HG02840 (cell line): ENCODE results near the gene PICK1.
"Not testable (repeated sequence)": the region's sequence is repeated elsewhere in the genome, so short reads cannot be mapped to it uniquely, and the experiment has no call there.

Experiments
- ATAC-seq: cut with Tn5 transposase; IDR thresholded peaks from one replicate; pipeline ENCODE4 v1.9.1; 2021; ENCODE audit warnings: mild to moderate bottlenecking, moderate library complexity, moderate number of reproducible peaks; ENCODE audit not compliant: unreplicated experiment, low FRiP score

Gene PICK1

DNA sequence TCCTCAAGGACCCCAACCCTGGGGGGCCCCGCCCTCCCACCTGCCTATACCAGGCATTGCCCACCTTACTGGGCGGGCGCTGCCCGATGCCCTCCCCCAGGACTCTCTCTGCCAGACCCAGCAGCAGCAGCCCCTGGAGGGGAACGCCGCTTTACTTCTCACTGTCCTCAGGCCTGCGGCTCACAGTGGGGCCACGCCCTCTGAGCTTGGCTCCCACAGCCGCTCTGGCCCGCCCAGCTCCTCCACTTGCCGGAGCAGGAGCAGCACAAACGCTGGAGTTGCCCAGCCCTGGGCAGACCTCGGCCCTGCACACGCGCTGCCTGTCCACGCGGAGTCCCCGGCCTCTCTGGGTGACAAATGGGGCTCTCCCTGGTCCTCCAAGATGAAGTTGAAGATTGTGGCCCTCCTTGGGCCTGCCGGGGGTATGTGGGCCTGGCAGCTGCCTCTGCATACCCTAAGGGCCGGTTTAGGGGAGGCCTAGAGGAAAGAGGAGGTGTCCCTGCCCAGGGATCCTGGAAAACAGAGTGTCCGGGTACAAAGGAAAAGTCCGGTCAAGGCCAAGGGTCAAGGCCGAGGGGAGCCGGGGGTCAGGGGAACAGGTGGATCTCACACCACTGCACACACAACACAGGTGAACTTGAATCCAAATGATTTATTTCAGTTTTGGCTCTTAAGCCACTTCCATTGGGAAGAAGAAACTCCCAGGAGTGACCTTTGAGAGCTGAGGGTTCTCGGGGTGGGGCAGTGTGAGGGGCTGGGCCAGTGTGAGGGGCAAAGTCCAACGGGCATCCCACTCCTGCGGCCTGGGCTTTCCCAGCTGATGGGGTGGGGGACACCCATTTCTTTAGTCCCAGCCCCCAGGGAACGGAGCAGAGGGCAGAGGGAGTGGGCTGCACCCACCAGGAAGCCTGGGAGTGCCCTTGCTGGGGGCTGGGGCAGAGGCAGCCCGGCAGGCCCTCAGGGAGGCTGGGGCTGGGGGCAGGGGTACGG, 54.0 kb downstream of the PICK1 start:
- no peak for ATAC-seq

DNA sequence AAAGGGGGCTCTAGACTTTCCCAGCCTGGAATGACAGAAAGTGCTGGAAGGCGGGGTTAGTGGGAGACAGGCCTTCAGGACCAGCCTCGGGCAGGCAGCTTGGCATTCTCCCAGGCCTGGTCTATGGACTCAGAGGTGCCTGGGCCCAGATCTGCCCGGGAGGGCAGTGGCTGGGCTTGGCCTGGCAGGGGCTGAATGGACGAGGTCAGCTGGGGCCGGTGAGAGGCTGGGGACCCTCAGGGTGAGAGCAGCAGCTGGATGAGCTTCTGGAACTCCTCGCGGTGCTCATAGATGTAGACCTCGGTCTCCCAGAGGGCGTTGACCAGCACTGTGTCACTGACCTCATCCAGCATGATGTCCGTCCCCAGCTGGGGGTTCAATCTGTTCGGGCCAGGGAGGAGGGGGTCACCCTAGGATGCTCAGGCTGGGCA, 54.7 kb downstream of the PICK1 start:
- no peak for ATAC-seq

DNA sequence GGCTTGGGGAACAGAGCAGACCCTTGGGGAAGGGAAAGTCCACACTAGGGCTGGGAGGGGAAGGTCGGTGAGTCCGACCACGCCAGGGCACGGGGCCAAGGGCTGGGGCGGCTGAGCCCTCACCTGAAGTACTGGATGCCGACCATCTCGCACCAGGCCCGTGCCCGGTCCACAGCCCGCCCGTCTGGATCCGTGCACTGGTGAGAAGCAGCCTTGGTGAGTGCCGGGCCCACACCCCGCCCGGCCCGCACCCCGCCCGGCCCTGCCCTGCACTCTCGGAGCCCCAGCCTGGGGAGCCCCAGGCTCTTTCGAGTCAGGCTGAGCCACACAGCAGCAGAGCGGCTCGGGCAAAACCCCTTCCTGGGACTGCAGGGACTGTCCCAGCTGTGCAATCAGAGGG, 55.2 kb downstream of the PICK1 start:
- no peak for ATAC-seq

DNA sequence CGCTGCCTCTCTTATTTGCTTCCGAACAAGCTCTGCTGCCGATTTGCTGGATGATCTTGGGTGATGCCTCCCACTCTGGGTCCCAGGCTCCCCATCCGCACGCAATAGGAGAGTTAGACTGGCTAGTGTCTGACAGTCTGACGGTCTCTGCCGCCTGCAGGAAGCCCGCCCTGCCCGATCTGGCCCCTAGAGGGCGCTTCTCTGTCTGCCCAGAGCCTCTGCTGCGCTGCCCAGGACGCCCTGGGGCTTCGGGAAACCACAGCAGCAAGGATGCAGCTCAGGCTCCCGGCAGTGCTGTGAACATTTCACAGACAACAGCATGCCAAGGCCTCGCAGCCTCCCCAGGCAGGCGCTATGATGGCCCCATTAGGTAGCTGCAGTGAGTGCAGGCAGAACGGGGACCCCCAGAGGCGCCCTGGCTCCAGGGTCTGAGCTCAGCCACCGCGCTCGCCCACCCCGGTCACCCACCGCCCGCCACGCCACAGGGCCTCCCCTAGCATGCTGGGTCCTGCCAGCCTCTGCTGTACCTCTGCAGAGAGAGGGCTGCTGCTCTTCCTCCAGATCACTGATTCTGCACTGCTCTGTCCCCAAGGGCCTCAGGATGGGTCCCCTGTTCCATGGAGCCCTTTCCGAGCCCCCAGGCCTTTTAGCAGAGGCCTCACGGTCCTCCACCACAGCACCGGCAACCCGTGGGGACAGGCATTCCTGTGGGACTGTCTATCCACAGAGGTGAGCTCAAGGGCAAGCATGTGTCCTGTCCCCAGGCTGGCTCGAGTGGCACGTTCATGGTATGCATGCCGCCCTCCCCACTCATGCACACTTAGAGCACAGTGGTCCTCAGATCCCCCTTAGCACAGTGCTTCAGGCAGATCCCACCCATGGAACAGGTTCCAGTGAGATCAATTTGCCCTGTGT, 57.5 kb downstream of the PICK1 start:
- no peak for ATAC-seq

DNA sequence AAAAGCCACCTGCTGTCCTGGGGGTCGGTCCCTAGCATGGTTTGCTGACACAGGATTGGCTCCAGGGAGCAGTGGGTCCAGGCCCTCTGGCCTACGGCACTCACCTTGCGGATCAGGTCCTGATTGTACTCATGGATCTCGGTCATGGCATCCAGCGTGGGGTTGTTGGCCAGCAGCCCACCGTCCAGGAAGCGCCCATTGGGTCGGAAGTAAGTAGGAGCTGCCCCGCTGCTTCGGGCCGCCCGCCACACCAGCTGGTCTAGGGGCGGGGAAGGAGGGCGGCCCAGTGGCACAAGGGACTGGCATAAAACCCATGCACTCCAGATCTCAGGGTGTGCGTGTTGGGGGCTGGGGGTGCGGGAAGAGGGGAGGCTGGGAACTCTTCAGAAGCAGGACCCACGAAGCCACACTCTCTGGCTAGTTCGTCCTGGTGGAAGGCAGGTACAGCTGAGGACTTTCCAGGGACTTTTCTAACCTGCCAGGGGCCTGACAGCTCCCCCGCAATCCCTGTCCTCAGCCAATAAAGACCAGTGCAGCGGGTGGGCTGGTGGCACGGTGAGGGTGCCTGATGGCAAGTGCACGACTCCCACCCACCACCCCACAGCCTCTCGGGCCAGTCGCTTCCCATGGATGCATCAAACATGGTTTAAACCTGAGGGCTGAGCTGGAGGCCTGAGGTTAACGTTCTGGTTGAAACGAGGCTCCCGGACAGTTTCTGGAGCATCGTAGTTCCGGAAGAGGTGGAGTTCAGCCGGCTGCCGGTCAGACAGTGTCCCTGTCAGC, 58.4 kb downstream of the PICK1 start:
- no peak for ATAC-seq

DNA sequence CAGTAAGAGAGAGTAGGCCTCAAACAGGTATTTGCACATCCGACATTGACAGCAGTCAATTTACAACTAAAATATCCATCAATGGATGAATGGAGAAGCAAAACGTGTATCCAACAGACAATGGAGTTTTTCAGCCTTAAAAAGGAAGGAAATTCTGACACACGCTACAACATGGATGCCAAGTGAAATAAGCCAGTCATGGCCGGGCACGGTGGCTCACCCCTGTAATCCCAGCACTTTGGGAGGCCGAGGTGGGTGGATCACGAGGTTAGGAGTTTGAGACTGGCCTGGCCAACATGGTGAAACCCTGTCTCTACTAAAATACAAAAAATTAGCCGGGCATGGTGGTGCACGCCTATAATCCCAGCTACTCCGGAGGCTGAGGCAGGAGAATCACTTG, 60.4 kb downstream of the PICK1 start:
- not testable (repeated sequence) for ATAC-seq

DNA sequence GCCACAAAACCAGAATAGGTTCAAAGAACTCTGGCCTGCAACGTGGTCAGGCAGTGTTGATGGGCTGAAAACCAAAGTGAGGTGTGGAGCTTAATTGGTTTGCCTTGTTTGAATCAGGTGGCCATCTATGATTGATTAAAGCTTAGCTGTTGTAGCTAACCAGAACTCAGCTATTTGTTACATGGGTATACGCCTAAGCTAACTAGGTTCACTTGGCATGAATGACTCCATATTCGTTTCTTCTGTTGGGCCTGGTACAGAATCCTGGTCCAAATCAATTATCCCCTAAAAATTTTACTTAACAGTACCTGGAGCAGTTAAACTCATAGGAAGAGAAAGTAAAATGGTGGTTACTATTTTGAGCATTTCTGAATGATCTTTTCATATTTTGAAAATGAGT, 61.0 kb downstream of the PICK1 start:
- ATAC-seq = no peak

DNA sequence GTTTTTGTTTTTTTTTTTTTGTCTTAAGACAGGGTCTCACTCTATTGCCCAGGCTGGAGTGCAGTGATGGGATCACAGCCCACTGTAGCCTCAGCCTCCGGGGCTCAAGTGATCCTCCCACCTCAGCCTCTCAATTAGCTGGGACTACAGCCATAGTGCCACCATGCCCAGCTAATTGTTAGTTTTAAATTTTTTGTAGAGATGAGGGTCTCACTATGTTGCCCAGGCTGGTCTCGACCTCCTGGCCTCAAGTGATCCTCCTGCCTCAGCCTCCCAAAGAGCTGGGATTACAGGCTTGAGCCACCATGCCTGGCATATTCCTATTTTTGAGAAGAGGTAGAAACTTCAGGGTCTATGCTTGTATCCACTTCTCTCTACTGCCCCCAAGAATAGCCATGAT, 61.5 kb downstream of the PICK1 start:
- not testable (repeated sequence) for ATAC-seq

DNA sequence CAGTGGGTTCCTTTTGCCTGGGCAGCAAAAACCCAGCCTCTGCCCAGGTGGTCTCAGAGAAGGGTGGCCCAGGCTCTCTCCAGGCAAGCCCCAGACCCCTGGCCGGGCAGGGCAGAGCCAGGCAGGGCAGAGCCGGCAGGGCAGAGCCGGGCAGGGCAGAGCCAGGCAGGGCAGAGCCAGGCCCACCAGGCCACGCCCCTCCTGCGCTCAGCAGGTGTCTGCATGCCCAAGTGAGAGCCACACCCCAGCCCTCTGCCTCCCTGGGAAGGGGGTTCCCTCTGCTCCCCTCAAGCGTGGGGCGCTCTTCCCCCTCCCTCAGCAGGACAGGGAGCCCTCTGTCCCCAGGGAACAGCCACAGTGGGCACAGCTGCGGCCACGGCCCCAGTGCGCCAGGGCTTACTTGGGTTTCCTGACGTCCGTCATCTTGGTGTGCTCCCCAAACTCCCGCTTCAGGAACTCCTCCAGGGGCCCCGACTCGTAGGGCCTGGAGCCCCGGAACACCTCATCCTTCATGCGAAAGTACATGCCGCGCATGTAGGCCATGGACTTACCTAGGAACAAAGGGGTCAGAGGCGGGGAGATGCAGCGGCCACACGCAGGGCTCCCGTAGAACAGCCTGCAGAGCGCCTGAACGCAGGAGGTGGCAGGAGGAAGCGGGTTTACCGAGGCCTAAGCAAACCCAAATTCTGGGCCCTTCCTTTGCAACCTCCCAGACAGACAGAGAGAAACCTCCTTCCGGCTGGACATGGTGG, 63.3 kb downstream of the PICK1 start:
- ATAC-seq = no peak

DNA sequence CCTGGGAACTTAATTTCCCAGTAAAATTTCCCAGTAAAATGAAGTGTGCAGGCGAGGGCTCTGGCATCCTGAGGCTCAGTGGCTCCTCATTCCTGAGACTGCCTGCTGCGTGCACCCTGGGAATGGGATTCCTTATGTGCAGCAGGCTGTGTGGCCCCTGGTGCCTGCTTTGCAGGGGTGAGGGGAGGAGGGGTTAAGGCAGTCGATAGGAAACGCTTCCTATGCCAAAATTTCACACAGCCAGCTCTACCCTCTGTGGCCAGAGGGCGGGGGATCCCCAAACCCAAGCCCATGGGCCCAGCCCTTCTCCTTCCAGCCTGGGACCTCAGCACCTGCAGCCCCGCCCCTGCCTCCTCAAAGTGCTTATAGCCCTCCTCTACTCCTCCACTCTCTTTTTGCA, 65.4 kb downstream of the PICK1 start:
- ATAC-seq = no peak

DNA sequence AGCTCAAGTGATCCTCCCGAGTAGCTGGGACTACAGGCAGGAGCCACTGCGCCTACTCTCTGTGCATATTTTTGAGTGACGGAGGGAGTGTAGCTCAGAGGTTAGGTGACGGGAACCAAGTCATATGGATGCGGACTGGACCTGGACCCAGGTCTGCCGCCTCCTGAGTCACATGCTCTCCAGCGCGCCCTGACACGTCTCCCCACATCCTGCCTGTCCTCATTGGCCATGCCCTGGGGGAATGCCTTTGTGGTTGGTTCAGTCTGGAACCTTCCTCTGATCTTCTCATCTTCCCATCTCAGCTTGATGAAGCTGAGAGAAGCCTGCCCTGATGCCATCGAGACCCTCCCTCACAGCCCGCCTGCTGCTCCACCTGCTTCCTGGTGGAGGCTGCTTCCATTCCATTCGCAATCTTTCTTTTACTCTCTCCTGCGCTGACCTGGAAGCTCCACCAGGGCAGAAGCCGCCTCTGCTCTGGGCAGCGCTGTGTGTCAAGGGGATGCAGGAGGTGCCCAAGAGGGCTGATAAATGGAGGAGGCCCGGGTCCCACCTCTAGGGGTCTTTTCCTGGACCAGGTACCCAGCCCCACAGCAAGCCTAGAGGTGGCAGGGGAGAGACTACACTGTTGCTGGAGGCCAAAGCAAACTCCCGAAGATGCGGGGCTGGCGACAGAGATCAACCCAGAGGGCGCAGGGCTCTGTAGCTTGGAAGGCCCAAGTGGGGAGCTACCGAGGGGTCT, 67.2 kb downstream of the PICK1 start:
- ATAC-seq = no peak

DNA sequence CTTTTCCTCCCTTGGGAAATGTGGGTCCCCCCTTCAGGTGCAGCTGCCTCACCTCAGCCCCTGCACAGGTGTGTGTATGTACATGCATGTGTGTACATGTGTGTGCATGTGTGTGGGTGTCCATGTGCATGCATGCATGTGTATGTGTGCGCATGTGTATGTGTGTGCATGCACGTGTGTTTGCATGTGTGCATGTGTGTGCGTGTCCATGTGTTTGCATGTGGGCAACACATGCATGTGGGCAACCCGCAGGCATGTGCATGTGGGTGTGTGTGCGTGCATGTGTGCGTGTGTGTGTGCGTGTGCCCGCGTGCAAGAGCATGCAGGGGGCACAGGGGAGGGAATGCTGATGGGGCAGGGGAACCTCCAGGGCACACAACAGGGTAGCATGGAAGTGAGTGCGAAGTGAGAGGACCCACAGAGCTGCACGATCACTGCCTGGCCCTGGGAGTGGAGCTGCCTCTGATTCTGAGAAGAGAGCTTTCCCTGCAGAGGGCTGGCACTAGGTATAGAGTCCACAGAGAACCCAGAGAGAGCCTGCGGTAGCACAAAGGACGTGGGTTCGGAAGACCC, 67.9 kb downstream of the PICK1 start:
- no peak for ATAC-seq
